Fibroblast of skin of right biceps (primary cell): ENCODE data around the gene MAP3K20.
A peak's percentile ranks its signal among the peaks of the same experiment; 100 is the strongest.

Experiments used
- DNase-seq: peaks from one replicate; pipeline ENCODE4 v3.0.0-alpha.2; 2013

MAP3K20 gene

DNA sequence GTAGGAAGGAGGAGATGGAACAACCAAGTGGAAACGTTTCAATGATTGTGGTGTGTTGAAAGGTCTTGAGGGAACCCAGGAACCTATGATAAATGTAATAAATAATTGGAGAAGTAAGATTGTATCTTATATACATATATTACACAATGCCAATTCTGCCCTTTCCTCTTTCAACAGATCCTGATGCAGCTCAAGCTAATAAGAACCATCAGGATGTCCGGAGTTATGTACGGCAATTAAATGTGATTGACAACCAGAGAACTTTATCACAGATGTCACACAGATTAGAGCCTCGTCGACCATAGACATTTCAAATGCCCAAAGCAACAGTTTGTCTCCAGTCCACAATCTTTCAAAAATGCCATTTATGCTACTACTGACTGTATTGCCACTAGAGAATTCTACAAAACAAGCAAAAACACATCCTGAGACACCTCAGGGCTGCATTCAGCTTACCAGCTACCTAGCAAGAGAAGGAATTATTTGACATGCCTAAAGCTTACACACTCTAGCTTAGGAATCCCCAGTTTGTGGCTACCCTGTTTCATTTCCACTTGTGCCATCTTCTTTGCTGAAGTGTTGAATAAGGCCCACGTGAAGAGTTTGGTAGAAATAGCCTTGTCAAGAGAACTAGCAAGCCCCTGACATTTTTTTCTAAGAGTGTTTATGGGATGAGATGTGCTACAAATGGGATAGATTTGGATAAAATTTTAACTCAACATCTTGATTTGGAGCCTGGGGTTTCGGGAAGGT, 24.0 kb upstream of the MAP3K20 start:
- no peak for DNase-seq

DNA sequence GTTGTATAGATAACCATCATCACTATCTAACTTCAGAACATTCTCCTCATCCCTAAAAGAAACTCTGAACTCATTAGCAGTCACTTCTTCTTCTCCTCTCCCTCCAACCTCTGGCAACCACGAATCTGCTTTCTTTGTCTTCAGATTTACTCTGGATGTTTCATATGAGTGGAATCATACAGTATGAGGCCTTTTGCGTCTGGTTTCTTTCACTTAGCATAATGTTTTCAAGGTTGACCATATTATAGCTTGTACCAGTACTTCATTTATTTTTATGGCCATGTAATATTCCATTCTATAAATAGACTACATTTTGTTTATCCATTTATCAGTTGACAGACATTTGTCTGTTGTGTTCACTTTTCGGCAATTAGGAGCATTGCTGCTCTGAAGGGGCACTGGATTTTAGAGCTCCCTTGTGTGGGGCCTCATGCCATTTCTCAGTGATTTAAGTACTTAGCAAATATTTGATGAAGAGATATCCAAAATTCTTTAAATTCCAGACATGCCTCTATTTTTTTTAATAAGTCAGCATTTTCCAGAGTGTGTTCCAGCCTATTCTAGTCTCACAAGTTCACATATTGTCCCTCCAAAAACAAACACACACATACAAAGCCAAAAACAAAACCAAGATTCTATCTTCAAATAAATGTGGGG, 22.5 kb upstream of the MAP3K20 start:
- DNase-seq = peak; percentile 70

DNA sequence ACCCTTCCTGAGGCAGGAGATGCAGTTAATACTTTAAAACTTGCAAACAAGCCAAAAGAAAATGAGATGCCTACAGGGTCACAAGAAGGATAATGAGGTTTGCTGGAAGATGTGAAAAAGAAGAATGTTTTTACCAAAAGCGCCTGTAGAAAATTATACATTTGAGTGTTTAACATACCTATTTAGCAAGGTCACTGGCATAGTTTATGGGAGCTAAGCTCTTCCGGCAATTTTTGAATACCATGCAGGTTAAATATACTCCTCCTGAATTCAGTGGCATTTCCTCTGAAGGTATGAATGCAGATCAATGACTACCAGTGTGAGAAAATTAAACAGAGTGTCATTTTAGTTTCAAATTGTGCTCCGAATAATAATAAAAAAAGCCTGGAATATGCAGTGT, 21.2 kb upstream of the MAP3K20 start:
- peak; percentile 83 for DNase-seq

DNA sequence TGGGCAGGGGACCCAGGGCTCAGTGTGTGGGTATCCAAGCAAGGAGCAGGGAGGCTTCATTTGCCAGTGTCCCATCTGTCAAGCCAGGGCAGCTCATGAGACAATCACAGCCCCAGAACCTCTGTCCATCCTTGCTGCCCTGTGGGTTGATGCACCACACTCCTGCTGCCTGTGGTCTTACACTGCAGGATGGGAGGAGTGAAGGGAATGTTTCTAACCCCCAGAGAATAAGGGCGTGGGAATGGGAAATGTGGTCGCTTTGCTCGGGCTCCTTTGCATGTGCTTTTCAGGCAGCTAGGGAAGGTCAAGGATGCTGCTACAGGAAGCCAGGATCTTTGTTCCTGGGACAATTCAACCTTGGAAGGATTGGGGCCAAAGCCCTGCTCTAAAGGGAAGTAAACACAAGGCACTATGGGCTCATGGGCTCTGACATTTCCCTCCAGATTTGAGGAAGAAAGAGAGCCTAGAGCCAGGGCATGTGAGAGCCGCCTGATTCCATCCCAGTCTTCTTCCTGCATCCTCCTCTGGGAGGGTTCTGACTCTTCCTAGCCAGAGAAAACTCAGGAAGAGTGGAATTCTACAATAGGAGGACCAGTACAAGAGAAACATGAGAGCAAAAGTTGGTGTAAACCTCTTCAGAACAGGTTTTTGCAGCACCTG, 18.8 kb upstream of the MAP3K20 start:
- DNase-seq = peak; percentile 29

DNA sequence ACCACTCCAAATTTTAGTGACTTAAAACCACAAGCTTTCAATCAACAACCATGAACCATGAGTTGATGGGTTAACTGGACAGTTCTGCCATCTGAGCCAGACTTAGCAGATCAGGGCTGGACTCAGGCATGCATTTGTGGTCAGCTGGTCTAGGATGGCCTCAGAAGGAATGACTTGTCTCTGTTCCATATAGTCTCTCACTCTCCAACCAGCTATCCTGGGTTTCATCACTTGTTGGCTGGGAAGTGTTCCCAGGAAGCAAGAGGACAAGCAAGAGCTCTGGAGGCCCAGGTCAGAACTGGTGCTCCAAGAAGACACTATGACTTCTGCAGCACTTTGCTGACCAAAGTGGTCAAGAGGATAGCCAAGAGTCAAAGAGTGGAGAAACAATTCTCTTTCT, 17.5 kb upstream of the MAP3K20 start:
- DNase-seq = no peak

DNA sequence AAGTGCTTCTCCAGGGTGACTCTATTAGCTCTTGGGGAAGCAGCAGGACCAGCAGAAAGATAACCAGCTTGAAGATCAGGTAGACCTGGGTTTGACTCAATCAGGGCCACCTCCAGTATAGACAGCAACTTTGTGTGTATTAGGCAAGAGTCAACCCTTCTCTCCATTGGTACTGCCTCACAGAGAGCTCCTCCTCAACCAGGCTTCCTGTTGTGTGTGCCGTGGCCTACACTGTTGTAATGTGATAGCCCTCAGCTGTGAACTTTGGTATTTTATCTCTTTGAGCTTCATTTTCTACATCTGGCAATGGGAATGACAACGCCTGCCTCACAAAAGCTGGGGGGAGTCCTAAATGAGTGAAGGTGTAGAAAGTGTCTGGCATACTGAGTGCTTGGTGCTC, 17.0 kb upstream of the MAP3K20 start:
- DNase-seq = no peak

DNA sequence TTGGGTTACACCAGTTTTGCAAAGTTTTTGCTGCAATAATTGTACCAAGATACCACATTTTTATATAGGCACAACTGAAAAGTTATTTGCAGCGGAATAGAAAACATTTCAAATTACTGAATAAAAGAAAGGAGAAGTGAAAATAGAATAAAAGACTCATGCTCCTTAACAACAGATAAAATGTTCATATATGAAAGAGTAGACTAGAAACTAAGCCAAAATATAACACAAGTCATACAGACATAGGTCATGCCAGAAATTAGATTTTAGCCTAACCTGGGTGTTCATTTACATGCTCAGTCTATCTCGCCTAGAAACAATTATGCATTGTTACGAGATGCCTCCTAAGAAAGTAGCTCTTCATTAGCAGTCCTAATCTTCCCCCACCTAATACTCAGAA, 16.4 kb upstream of the MAP3K20 start:
- no peak for DNase-seq

DNA sequence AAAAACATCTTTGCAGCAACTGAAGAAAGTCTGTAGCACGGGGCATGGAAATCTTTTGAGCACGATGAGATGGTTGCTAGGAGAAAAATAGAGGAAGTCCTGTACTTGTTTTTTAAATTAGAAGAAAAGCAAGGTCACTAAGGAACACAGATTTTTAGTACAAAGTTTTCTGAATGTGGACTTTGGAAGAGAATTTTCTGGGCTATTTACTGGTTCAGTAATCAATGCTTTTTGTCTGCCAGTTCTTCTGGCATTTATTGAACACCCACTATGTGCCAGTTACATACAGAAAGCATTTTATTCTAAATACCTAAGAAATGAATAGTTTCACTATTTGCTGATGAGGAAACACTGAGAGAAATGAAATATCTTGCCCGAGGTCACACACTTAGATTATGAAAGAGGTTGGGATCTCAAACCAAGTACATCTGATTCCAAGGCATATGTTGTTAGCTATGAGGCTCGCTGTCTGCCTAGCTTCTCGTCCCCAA, 15.6 kb upstream of the MAP3K20 start:
- DNase-seq = peak; percentile 17

DNA sequence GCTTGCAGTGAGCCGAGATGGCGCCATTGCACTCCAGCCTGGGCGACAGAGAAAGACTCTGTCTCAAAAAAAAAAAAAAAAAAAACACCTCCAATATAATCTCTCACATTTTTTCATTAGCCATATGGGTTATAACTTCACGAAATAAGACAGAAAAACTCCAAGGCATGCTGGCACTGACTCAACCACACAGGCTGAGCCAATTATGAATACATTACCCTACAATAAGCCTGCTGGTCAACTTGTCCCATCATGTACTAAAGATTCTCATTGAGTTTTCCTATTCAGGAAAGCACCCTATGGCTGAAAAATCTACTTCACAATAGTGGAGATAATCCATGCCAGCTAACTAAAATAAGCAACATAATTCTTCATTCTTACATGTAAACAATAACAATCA, 12.8 kb upstream of the MAP3K20 start:
- DNase-seq = peak; percentile 54

DNA sequence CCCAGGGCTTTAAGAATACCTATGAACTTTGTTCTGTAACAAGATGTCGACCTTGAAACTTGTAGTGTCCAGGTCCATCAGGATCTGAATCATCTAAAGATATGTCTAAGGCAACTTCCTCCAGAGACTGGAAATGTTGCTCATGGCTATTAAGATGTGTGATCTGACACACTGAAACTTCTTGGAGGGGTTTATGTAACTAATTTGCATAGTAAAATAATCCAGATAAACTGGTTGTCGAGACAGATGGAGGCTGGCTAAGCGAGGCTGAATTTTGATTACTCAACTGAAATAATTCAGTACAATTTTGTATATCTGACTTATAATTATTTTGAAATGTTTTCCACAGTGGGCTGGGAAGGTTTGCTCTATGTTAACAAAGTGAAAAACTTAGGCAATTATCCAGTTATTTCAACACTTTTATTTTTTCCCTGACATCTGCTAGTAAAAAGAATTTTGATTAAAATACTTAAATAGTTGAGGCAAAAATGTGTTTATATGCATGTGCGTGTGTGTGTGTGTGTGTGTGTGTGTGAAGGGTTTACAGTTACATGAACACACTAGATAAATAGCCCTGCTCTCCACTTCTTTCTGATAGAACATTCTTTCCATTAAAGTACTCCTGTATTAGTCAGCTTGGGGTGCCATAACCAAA, 11.4 kb upstream of the MAP3K20 start:
- DNase-seq = peak; percentile 40

DNA sequence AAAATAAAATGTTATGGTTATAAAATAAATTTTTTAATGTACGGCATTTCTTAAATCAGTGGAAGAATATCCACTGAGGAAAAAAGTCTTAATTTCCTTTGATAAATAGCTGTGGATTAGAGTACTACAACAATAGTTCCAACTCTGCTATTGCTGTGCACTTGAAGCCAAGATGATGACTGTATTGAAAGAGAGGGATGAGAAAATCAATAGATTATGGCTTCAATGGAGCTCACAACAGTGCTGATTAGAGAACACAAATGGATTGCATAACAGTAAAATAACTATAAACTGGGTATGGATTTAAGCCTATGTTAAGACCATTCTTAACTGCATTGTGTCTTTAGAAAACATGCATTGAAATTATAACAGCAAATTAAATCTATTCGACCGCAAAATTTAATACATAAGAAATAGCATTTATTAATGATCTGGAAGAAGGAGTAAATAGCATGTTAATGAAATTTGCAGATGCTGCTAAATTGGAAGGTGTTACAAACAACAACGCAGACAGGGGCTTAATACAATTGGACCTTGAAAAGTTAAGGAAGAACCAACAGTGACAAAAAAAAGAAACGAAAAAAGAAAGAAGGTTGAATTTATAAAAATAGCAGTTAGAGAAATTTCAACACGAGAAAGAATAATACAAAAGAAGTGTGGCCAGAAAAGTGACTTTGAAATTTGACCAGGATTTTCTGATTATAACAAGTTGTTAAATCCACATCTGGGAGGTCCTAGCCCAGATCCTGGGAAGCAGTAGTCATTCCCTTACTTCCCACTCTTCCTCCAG, 8.6 kb upstream of the MAP3K20 start:
- no peak for DNase-seq

DNA sequence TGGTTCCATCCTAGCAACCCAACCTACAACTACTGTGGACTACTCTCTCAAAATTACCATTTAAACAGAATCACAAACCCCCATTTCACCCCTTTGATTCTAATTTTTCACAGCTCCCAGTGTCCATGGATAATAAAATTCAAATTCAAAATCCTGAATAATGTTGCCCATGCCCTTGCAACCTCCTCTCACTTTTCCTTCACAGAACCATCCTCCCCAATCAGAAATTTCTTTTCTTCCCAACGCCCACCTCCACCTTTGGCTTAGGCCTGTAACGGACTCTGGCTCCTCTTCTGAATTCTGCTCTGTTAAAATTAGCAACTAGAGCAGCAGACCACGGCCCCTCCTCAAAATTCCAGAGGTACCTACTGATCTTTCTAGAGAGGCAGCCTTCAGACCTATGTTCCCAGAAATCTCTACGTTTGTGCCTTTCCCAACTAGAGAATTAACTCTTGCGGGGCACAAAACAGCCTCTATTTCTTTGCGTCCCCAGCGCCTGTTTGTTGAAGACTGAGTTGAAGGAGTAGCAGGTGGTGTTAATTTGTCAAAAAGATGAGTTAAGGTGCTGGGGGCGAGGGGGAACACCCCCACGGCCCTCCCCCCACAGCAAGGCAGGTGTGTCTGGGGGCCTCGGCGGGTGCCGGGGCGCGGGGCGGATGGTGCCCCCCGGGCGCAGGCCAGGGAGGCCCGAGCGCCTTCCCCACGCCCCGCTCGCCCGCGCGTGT, 428 bp upstream of the MAP3K20 start:
- no peak for DNase-seq

DNA sequence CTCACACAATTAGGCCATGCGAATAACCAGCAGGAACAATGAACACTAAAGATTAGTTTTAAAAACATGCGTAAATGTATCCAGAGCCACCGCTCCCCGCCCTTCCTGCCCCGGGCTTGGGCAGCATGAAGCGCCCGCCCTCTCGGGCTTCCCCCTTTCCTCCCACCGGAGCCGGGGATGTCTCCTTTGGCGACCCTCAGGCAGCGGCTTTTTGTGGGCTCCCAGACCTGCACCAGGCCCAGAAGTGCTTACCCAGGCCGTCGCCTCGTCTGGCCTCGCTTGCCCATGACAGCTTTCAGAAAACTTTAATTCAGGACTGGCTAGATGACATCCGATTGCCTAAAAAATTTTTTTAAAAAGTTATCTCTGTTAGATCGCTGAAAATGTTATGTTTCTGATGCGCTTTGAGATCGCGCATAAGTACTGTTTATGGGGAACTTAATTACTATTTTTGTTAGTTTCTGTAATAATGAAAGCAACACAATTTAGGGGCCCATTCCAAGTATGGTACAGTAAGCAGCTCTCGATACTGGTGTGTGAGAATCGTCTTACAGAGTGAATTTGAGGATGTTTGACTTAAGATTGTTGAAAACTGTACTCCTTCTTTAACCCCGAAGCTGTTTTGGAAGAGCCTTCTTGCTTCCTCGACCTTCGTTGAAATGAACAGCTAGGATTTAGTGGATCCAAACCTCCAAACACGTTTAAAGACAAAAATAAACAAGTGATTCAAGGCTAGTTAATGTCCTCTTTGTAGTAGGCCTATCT, 1.1 kb downstream of the MAP3K20 start:
- peak; percentile 48 for DNase-seq

DNA sequence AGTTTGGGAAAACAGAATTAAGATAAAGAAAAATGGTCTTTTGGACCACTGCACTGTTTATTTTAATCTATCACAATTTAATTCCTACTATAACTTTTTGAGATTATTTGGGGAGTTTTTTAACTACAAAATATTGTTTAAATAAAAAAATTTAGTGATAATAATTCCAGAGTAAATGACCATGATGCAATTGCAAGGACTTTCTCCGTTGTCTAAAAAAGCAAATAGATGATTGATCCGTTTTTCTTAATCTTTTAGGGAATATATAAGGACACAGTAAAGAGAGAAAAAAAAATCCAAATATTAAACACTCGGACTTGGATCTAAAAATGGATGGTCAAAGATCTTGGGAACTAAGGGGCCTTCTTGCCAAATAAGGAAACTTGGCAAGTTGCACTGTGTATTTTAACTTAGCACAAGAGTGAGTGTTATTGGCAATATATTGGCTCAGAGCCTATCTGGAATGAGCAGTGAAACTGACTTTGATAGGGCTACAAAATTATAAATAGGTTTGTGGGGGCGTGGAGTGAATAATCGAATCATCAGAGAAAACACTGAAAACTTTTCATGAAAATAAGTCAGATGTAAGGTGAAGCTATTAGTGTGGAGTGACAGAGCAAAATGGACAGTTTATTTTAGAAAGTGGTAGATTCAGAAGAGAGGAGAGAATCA, 2.0 kb downstream of the MAP3K20 start:
- DNase-seq = peak; percentile 48

DNA sequence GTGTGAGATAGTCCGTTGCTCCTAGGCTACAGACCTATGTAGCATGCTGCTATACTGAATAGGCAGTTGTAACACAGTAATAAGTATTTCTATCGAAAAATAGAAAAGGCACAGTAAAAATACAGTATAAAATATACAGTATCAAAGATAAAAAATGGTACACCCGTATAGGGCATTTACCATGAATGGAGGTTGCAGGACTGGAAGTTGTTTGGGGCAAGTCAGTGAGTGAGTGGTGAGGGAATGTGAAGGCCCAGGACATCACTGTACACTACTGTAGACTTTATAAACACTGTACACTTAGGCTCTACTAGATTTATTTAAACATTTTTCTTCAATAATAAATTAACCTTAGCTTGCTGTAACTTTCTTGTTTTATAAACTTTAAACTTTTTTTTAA, 3.5 kb downstream of the MAP3K20 start:
- peak; percentile 16 for DNase-seq

DNA sequence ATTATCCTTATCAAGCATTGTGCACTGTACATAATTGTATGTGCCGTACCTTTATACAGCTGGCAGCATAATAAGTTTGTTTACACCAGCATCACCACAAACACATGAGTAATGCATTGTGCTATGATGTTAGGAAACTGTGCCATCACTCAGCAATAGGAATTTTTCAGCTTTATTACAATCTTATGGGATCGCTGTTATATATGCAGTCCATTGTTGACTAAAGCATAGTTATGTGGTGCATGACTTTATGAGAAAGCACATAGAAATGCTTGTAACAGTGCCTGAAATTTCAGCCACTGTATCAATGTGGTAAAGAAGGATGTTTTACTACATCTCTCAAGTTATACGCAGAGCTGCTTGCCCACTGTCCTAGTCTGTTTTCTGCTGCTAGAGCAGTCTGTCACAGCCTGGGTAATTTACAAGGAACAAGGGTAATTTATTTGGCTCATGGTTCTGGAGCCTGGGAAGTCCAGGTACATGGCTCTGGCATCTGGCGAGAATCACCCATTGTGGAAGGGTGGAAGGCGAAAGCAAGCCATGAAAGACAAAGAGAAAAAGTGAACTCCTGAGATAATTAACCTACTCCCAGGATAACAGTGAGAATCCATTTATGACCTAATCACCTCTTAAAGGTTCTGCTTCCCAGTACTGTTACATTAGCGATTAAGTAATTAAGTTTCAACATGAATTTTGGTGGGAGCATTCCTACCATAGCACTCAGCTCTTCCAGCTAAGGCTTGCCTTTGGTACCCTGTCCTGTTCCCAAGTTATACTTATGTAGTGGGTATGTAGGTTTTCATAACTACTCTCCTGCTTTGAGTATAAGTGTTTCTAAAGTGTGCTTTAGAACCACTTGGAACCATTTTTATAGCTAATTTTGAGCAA, 4.6 kb downstream of the MAP3K20 start:
- peak; percentile 97 for DNase-seq

DNA sequence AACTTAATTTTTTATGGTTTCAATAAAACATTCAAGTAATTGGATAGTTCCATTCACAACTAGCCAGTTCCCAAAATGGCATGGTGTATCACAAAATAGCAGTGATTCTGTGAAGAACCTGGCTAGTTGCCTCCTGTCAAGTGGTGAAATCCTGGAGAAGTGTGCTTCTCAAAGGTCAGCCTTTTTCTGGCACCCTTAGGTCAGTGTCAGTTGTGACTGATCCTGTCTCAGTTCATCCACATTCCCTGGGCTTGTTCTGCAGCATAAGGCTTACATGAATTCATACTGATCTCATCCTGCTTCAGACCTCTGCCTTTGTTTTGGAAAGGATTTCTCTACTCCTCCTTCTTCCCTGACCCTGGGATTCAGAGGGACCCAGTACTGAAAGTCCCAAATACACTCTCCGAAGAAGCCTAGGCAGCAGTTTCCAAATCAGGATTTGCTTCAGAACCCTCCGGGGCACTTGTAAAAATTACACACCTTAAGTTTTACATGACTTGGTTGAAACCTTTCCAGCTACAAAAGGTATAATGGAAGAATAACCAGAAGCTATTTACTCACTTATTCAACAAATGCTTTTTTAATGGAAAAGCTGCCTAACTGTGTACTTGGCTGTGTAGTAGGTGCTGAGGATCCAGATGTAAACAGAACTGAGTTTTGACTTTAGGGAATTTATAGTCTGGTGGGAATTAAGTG, 11.0 kb downstream of the MAP3K20 start:
- DNase-seq = no peak

DNA sequence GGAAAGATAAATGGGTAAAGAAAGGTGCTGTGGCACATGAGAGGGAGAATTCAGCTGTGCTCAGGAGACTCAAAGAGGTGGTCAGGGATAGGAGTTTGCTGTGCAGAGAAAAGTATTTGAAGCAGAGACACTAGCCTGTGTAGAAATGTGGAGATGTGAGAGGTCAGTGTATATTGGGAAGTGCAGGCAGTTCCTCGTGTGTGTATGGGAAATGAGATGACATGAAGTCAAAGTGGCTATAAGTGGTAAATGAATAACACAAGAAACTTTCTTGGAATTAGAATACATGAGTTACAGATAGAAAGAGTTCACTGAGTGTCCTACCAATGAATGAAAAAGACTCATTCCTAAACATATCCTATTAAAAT, 11.6 kb downstream of the MAP3K20 start:
- DNase-seq = peak; percentile 62
